Skin epidermis (tissue), 12 donors: Measurements from ENCODE around the gene ACSL3.
"Not testable (repeated sequence)": the region's sequence is repeated elsewhere in the genome, so short reads cannot be mapped to it uniquely, and the experiment has no call there.

ENCODE experiments used
- H3K27ac ChIP-seq, 21 experiments: fragments of 200-600 bp; sonication (generic) in 11 of 21; one replicate each; pipeline ENCODE4 v1.5.0; 2020; ENCODE audit warnings: mild to moderate bottlenecking in 3 of 21, inconsistent platforms in 2 of 21, moderate library complexity in 2 of 21
- H3K4me3 ChIP-seq, 7 experiments: fragments of 200-600 bp; sonication (generic) in 2 of 7; one replicate each; pipeline ENCODE4 v1.5.0; 2020; ENCODE audit warnings: inconsistent platforms in 2 of 7, mild to moderate bottlenecking in 2 of 7, moderate library complexity in 1 of 7

Gene ACSL3

GRCh38 chr2:222903234-222904220 is 42.7 kb downstream of the ACSL3 start:
- H3K27ac ChIP-seq, result no peak overlapping the region

GRCh38 chr2:222904557-222905258 is 43.9 kb downstream of the ACSL3 start:
- Histone ChIP-seq H3K27ac (peak overlapping the region in 1 of 21 experiments; percentile 18), H3K4me3 (no peak overlapping the region)

More at GRCh38 chr2:222903234-222904220, 42.7 kb downstream of the ACSL3 start:
- no peak overlapping the region for H3K4me3 ChIP-seq

DNA sequence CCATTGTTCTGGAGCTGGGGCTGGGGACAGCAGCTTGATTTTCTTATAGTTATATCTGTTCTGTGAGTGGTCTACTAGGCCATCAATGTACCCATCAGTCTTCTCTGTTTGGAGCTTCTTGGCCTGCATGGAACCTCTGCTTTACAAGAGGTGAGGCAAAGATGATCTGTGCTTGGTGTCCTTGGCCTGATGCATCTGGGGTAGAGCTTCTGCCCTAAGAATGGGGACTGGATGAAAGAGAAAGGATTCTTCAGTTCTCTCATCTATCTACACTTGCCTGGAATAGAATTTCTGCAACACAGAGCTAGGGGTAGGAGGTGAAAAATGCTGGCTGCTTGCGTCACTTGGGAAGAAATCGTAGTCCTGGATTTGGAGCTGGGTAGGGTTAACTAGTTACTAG is 46.2 kb downstream of the ACSL3 start:
- H3K27ac ChIP-seq, result no peak overlapping the region
- no peak overlapping the region for H3K4me3 ChIP-seq

- H3K4me3 ChIP-seq, result no peak overlapping the region
- no peak overlapping the region for H3K27ac ChIP-seq
Observed at GRCh38 chr2:222907790-222908441, 47.1 kb downstream of the ACSL3 start.

DNA sequence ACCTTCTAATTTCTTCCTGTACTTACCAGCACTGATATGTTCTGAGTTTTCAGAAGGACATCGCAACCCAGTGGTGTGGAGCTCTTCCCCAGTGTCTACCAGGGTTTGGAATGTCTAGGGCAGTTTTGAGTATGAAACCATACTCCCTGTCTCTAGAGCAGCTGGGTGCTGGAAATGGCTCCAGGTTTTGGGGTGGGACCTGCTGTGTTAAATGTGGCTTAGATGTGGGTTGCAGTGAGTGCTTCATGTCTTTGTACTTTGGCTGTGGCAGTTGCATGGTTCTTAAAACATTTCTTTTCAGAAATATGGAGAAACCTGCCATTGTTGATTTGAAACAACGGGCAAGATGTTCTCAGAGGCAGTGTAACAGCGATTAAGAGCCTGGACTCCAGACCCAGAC is 48.5 kb downstream of the ACSL3 start:
- Histone ChIP-seq H3K27ac (no peak overlapping the region), H3K4me3 (no peak overlapping the region)

DNA sequence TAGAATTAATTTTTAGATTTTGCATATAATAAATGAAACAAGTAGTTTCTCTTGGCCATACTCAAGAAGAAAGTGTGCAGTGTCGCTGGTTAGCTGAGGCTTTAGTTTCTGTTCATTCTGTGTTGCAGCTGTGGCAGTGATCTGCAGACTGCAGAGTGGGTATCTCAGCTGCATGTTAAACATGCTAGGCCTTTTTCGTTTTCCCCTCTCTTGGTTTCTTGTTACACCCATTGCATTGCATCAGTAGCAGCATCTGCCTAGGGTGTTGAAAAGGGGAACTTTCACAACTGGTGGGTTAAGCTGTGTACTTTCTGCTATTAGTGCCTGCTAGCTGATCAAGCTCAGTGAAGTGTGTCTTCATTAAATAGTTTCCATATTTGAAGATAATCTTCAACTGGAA is 51.3 kb downstream of the ACSL3 start:
- Histone ChIP-seq H3K27ac (peak overlapping the region in 2 of 21 experiments; percentile 5 to 18), H3K4me3 (no peak overlapping the region)

- H3K27ac ChIP-seq, result peak overlapping the region in 1 of 21 experiments; percentile 18
- no peak overlapping the region for H3K4me3 ChIP-seq
Observed at GRCh38 chr2:222912776-222913175, 51.9 kb downstream of the ACSL3 start.

- Histone ChIP-seq H3K27ac (no peak overlapping the region), H3K4me3 (no peak overlapping the region)
Observed at GRCh38 chr2:222915092-222915957, 54.5 kb downstream of the ACSL3 start.

DNA sequence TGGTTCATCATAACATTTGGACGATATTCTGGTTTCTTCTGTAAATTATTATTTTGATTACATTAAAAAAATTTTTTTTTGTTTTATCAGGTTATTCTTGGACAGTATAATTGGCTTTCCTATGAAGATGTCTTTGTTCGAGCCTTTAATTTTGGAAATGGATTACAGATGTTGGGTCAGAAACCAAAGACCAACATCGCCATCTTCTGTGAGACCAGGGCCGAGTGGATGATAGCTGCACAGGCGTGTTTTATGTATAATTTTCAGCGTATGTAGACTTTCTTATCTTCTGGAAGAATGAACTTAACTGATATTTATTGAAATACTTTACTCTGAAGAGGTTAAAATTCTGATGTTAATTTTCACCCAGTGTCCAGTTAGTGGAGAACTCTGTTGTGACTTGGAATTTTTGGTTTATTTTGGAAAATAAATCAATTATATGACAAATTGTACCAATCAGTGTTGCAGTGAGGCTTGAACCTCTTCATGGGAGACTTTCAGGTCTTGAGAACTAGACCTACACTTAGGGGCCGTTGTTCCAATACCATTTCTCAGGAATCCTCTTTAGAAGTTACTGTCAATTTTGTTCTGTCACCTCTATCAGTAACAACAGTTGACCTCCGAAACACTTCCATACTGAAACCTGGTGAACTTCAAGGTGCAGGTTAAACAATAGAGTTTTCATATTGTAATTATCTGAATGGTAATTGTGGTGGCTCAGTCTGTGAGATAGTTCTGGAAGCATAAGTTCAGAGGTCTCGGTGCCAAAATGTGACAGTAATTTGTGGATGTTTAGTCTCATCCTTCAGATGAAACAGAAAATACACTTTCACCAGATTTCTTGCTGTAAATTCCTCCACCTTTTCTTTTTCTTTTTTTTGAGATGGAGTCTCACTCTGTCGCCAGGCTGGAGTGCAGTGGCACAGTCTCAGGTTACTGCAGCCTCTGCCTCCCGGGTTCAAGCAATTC is 55.7 kb downstream of the ACSL3 start:
- H3K27ac ChIP-seq, result no peak overlapping the region
- no peak overlapping the region for H3K4me3 ChIP-seq

DNA sequence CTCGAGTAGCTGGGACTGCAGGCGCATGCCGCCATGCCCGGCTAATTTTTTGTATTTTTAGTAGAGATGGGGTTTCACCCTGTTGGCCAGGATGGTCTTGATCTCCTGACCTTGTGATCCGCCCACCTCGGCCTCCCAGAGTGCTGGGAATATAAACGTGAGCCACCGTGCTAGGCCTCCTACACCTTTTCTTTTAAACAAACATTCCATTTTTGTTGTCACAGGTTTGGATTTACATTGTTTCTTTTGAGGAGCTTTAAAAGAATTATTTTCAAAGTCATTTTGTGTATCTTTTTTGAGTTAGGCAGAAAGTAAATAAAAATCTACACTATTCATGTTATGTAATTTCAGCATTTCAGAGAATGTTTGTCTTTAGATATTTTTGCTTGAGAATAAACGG is 56.4 kb downstream of the ACSL3 start:
- H3K27ac ChIP-seq, H3K4me3 ChIP-seq: not testable (repeated sequence)

DNA sequence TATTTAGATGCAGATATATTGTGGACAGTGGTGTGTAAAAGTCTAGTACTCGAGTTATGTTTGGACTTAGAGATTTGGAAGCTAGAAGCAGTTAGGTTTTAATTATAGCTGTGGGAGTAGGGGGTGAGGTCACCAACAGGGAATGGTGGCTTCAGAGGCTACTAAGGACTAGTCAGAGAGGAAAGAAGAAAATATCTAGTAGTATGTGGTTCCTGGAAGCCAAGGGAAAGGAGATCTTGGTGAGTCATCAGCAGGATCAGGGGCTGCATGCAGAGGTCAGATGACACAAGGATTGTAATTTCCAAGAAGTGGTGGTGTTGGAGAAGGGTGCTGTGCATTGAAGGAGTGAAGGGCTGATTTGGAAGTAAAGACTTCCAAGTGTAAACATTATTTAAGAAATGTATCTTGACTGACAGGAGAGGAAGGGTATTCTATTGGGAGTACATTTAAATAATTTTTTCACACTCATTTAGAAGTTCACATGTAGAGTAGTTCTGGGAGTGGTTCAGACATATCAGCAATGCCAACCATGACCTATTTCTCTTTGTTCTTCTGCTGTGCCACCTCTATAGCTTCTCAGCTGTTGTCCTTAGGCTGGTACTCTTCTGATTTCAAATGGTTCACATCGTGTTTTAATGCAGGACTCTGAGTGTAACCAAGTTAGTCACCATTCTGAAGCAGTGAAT is 59.1 kb downstream of the ACSL3 start:
- H3K27ac ChIP-seq, result no peak overlapping the region
- H3K4me3 ChIP-seq, result no peak overlapping the region

GRCh38 chr2:222920657-222921186 is 59.9 kb downstream of the ACSL3 start:
- Histone ChIP-seq H3K4me3 (no peak overlapping the region), H3K27ac (no peak overlapping the region)

- no peak overlapping the region for H3K4me3 ChIP-seq
- H3K27ac ChIP-seq, result no peak overlapping the region
Observed at GRCh38 chr2:222922019-222922800, 61.4 kb downstream of the ACSL3 start.

- H3K27ac ChIP-seq, result no peak overlapping the region
- H3K4me3 ChIP-seq, result no peak overlapping the region
Observed at GRCh38 chr2:222926915-222927314, 66.1 kb downstream of the ACSL3 start.

- H3K4me3 ChIP-seq, result no peak overlapping the region
- H3K27ac ChIP-seq, result no peak overlapping the region
Observed at GRCh38 chr2:222927600-222927999, 66.8 kb downstream of the ACSL3 start.

GRCh38 chr2:222928335-222928734 is 67.5 kb downstream of the ACSL3 start:
- H3K4me3 ChIP-seq, result no peak overlapping the region
- H3K27ac ChIP-seq, result no peak overlapping the region

DNA sequence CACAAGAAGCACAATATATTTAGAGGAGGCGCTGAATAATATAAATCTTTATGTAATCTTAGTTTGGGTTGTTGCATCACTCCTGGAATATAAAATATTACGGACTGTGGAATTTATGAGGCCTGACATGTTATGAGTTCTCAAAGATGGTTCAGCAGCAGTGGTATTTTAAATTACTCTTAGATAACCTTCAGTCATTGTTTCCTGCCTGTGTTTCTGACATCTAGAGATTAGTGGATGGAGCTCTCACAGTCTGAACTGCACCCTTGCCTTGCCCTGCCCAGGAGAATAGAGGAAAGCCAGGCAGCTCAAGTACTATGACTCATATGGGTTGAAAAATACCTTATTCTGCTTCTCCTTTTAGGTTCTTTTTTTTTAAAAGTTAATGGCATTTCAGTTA is 70.0 kb downstream of the ACSL3 start:
- Histone ChIP-seq H3K4me3 (no peak overlapping the region), H3K27ac (no peak overlapping the region)
